Stimulated activated naive CD4-positive, alpha-beta T cell treated with Interleukin-2 at 50 U/mL for 16 hours (primary cell): Measurements from ENCODE around the gene MAN1B1.

Experiments used
- DNase-seq: peaks from one replicate; lab custom pipeline; 2025; lab: John Stamatoyannopoulos, UW

The MAN1B1 gene

DNA sequence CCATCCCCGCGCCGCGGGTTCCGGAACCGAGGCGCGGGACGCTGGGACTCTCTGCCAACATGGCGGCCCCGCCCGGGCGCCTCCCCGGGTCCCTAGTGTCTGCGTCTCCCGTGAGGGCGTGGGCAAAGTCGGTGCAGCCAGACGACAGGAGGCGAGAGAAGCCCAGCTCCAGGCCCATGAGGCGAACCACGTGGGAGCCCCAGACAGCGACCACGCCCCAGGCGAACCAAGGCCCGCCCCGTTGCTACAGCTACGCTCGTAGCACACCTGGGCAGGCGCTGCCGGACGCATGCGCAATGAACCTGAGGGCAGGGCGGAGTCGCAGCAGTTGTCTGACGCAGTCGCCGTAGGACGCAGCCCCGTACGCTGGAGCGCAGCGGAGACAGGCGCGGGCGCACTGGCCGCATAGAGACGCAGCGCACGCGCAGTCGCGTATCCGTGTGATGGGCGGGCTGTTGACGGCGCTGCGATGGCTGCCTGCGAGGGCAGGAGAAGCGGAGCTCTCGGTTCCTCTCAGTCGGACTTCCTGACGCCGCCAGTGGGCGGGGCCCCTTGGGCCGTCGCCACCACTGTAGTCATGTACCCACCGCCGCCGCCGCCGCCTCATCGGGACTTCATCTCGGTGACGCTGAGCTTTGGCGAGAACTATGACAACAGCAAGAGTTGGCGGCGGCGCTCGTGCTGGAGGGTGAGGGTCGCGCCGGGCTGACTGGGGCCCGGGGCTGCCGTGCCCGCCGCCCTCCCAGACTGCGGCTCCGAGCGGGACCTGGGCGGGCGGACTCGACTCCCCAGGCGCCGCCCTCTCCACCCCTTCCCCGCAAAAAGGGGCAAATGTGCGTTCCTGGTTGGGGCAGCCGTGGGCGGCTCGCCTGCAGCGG is at the start of gene MAN1B1:
Gene MAN1B1 (plus strand): TSS at position 455 of the 878 bp plus-strand sequence. CDS start 15 bp downstream, at position 470.
- peak; percentile 99 for DNase-seq

DNA sequence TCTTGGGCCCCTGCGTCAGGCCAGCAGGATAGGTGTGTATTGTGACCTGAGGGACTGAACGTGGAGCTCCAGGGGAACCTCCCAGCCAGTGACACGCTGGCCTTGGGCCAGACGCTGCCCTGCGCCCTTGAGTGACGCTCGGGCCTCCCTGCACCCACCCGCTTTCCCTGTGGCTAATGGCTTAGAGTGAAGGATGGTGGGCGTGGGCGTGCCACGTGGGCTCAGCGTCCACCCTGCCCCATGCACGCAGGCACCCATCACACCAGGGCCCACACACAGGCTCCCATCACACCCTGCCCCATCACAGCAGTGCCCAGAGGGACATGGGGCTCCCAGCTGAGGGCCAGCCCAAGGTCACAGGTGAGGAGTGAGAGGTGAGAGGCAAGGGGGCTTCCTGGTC is 49.8 kb upstream of the MAN1B1 start:
- no peak for DNase-seq

DNA sequence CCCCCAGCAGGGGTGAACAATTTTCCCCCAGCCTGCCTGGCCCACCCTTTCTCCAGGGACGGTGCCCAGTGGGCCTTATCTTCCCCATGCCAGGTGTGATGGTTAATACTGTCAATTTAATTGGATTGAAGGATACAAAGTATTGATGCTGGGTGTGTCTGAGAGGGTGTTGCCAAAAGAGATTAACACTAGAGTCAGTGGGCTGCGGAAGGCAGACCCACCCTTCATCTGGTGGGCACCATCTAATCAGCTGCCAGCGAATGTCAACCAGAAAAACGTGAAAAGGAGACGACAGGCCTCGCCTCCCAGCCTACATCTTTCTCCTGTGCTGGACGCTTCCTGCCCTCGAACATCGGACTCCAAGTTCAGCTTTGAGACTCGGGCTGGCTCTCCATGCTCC is 49.3 kb upstream of the MAN1B1 start:
- no peak for DNase-seq

DNA sequence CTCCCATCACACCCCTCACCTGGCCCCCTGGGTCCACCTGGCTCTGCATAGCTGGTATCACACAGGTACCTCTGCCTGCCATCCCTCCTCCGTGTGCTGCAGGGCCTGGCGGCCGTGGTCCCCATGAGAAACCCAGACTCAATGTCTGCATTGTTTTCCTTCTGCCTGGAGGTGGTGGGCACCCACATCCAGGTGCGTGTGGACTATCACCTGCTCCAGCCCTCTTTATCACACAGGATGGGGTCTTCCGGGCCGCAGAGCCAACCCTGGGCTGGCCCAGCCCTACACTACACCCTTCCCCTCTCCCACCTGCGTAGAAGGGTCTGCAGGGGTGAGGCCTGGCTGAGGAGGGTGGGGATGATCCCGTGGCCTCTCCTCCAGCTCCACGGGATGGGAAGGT is 47.9 kb upstream of the MAN1B1 start:
- no peak for DNase-seq

DNA sequence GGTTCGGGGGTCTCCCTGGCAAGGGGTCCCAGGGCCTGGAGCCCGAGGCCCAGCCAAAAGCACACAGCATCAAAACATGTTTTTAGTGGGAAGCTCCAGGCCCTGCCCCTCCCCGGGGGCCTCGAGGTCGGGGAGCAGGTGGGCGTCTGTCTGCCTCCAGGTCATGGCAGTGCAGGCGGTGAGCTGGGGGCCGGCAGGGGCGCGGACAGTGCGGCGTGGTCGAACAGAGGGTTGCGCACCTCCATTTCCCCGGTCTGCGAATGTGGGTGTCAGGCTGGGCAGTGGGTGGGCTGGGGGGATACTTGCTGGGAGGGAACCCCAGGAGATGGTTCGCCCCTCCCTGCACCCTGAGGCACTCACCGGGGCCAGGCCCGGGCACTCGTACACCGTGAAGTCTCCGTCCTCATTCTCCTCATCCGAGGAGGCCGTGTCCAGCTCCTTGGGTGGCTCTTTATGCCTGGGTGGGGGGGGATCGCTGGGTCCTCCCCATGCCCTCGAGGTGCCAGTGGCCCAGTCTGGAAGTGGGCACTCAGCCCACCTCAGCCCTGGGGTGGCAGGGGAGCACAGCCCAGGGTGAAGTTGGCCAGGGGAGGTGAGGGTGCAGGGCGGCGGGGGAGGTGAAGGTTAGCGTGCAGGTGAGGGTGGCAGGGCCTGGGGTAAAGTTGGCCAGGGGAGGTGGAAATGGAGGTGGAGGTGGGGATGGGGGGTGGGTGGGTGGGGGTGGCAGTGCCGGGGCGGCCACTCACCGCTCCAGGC is 47.0 kb upstream of the MAN1B1 start:
- DNase-seq, result no peak

DNA sequence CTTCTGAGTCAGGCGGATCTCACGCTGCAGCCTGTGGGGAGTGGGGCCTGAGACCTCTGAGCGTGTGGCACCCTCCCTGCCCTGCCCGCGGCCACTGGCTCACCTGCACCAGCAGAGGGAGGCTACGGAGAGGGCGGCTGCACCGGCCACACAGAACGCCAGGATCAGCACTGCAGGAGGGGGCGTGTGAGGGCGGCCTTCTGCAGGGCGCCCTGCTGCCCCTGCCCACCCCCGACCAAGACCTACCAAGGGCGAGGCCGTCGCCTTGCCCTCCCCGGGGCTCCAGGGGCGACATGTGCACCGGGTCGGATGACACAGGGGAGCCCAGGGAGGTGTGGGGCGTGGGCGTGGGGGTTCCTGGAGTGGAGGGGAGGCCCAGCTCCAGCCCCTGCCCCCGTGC is 46.2 kb upstream of the MAN1B1 start:
- DNase-seq, result no peak

DNA sequence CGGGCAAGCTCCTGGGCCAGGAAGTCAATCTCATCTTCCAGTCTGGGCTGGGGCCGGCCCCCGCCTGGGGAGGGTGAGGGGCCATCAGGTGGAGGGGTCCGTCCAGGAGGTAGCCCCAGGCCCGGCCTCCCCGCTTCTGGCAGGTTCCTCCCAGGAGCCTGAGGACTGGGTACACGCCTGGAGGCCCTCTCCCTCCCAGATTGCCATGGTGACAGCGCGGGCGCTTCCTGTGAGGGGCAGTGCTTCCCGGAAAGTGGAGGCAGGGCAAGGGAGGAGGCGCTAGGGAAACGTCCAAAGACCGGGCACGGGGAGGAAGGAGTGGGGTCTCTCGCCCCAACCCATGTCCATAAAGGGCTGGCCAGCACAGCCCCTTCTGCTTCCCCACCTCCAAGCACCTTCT is 45.7 kb upstream of the MAN1B1 start:
- DNase-seq, result no peak

DNA sequence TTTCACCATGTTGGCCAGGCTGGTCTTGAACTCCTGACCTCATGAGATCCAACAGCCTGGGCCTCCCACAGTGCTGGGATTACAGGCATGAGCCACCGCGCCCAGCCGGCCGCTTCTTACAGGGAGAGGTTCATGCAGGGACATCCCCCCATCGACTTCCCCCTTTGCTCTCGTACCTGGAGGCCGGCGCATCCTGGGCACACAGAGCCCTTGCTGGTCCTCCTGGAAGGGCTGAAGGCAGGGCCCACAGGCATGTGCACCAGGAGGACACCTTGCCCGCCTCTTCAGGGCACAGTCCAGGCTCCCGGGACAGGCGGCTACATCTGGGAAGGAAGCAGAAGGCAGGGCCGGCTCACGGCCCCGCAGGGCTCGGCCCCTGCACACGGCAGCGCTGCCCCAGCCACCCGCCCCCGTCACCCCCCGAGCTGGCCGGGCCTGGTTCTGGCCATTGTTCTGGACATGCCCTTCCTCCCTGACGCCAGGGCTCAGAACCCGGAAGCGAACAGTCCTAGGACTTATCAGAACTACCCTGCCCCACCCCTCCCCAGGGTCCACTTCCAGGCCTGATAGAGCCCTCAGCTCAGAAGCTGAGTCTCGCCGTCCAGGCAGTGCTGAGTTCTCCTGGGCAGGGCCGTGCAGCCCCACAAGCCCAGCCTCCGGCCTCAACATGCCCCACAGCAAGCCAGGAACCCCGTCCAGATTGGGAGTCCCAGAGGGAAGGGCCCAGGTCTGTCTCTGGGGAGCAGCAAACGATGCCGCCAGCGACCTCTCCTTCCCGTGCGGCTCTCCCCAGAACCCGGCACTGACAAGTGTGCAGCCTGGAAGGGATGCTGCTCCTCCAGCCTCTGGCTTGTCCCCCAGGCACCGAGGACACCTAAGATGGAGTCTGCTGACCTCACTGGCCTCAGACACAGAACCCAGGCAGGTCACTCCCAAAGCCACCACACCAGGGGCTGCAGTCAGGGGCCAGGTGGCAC is 43.7 kb upstream of the MAN1B1 start:
- no peak for DNase-seq

DNA sequence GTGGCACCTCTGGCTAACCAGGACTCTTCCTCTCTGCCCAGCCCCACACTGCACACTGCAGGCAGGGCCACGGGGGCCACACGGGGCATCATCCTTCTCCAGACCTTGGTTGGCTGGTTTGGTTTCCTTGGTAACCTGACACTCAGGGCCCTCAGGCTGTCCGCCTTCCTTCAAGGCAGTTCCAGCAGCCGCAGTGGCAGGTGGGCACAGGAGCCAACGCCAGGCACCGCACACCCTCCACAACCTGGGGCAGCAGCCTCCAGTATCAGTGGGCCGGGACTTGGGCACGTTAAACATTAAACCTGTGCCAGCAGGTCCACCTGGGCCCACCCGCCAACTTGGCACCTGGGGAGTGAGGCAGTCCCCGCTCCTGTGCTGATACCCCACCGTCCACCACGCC is 42.7 kb upstream of the MAN1B1 start:
- DNase-seq, result no peak

DNA sequence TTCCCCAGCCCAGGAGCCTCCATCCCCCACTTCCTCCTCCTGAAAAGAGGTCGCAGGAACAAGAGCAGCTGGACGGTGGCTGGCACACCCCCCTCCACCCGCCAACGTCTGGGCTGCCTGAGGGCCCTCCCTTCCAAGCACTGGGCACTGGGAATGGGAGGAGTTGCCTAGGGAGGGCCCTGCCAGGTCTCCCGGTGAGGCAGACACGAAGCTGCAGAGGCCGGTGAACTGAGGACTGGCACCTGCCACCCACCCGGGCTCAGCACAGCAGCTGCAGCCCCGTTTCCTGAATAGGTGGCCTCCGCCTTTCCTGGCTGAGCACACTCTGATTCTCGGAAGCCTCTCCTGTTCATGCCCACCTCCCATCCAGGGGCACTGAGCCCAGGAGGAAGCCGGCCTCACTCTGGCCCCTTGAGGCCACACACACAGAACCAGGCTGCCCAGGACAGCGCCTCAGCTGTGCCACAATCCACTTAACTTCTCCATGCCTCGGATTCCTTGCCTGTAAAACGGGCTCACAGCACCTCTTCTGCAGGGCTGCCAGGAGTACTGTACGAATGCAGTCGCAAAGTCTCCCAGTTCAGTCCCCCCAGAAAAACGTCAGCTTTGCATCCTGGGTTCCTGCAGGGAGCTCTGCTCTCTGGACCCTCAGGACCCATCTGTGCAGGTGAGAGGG is 42.1 kb upstream of the MAN1B1 start:
- DNase-seq, result no peak

DNA sequence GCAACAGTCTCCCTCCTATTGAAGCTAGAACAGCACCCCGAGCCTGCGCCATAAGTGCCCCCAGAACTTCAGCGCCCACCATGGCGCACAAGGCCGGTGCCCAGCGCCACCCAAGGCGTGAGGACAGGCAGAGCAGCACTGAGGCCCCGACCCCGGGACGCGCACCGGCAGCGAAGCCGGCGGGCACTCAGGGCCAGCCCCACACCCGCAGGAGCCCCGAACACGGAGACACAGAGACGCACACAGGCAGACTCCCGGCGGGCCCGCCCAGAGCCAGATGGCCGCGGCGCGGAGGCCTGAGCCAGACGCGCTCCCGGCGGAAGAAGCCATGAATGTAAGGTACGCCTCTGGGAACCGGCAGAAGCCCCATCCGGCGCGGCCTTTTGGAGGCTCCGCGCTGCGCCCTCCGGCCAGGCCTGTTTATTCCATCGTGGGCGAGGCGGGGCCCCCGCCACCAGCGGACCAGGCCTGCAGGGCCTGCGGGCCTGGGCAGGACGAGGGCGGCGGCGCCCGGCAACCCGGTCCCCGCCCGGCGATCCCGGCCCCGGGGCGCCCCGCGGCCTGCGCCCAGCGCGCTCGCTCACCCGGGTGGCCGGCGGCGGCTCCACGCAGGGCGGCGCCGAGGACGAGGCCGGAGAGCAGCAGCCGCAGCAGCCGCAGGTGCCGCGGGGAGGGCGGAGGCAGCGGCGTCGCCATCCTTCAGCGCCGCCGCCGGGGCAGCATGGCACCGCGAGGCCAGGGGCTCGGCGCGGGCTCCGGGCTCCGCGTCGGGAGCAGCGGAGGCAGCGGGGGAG is 41.3 kb upstream of the MAN1B1 start:
- DNase-seq, result no peak

DNA sequence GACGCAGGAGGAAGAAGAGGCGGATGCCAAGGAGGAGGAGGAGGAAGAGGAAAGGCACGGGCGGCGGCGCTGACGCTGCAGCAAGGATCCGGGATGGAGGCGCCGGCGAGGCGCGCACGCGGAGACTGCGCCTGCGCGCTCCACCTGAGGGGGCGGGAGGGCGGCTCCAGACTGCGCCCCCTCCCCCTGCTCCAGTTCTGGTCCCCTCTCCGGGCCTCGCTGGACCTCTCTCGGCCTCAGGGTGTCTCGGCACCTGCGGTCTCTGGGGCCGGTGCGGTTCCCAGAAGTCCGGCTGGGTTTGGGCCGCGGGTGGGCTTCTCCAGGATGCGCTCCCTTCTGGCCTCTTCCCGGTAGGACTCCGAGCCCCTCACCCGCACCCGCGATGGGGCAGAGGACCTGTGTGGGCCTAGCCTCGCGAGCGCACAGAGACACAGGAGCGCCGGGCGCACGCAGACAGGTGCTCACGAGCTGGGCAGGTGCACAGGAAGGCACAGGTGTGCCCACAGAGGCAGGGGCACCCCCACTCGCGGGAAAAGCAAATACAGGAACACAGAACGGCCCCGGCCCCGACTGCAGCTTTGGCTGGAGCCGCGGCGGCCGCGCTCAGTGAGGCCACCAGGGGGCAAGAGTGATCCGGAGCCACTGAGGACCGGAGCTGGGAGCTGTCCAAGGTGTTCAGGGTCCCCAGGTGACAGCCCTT is 40.5 kb upstream of the MAN1B1 start, which contains the start of gene NPDC1:
Gene NPDC1 (minus strand): TSS at position 90 of the 700 bp plus-strand sequence. CDS start 188 bp downstream, outside the sequence.
- DNase-seq, result peak; percentile 77

DNA sequence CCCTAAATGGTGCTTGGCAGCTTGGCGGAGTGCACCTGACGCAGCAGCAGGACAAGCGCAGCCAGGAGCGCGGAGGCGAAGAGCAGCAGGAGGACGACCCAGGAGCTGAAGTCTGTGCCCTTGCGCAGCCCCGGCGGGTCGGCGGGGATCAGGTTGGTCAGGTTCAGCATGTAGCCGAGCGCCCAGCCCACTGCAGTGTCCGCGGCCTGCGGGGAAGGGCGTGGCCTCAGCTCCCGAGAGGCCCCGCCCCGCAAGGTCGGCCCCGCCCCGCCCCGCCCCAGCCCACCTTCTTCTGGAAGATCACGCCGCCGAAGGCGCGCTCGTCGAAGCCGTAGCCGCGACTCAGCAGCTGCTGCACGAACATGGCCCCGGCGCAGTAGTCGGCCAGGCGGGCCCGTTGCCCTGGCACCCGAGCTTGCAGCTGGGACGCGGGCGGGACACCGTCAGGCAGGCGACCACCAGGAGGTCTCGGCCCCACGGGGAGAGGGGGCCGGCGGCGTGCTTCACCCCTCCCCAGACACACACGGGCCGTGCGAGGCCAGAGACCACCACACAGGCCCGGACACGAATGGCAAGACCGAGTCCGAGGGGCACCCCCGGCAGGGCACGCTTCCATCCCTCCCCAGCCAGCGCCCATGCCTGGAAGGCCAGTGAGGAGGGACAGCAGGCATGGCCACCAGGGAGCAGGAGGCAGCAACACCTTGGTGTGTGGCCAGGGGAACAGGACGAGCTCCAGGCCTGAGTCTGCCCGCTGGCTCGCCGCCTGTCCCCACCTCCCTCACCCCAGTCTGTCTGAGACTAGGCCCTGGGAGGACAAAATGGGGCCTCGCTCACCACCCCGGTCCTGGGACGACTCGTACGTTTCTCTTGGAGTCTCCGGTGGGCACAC is 37.9 kb upstream of the MAN1B1 start:
- no peak for DNase-seq

DNA sequence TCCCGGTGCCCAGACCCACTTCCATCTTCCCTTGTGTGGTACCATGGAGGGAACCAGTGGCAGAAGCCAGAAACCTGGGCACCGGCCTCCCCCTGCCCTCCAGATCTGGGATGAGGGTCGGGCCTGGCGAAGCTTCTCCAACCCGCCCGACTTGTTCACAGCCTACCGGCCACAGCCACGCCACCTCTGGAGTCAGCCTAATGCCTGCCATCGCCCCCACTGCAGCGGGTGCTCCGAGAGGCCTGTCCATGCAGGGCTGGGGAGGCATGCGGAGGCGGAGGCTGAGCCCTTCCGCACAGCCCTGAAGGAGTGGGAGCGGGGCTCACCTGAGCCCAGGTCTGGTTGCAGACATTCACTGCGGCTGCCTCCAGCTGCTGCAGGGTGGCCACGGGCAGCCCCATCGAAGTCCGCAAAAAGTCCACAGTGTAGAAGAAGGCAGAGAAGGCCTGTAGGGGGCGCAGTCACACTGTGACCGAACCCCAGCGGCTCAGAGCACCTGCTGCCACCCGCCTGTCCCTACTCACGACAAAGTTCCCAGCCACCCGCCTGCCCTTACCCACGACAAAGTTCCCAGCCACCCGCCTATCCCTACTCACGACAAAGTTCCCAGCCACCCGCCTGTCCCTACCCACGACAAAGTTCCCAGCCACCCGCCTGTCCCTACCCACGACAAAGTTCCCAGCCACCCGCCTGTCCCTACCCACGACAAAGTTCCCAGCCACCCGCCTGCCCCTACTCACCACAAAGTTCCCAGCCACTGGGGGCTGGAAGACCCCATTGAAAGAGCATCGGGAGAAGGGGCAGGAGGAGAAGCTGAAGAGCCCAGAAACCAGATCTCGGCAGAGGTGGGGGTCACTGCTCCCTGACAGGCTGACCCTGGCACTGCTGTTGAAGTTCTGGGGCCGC is 37.0 kb upstream of the MAN1B1 start:
- peak; percentile 31 for DNase-seq

DNA sequence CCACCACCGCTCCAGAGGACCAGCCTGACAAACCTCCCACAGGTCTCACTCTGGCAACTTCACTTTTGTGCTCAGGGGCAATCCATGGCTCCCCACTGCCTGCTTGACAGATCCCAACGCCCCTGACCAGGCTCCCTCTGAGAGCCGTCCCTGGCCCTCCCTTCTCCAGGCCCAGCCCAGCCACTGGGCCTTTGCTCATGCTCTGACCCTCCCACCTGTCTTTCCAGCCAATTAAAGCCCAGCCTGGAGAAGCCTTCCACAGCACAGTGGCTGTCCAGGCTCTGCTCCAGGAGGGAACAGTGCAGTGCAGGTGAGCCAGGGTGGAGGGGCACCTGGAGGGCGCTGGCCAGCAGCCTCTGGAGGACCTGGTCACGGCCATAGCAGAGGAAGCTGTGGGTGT is 36.2 kb upstream of the MAN1B1 start:
- no peak for DNase-seq

DNA sequence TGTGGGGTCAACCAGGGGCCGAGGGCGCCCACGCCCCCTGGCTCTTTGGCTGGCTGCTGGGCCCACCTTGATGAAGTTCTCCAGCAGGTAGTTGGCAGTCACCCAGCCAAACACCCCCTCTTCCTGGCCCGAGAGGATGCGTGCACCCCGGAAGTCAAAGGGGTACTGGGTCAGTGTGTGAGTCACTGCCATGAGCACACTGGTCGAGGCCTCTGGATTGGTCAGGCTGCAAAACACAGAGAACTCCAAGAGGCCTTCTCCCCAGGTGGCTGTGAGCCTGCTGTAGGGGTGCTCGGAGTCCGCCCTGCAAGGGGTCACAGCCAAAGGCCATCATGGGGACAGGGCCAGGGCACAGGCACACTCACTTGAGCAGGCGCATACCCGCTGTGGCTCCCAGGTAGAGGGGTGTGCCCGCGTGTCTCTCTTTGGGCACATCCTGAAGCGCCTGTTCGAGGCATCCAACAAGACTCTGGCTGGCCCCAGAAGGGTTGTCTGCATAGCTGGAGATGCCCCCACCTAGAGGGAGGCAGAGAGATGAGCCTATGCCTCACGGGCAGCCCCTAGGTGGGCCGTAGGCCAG is 35.5 kb upstream of the MAN1B1 start:
- DNase-seq, result no peak

DNA sequence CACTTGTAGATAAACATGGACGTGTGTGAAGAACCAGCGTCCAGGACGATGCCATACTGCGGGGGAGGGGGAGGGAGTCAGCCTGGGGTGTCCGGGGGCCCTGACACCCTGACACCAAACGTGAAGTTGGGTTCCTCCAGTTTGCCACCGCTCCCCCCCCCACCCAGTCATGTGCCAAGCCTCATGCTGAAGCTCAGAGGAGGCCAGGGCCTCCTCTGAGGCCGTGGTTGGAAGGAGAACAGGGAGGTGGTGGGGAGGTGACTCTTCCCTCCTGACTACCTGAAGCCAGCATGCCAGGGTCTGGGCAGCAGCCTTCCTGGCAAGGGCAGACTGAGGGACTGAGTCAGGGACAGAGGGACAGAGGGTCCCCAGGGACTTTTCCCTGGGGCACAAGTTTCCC is 34.5 kb upstream of the MAN1B1 start:
- DNase-seq, result no peak
